Measurements from ENCODE around the gene SPAG17.

The SPAG17 gene

DNA sequence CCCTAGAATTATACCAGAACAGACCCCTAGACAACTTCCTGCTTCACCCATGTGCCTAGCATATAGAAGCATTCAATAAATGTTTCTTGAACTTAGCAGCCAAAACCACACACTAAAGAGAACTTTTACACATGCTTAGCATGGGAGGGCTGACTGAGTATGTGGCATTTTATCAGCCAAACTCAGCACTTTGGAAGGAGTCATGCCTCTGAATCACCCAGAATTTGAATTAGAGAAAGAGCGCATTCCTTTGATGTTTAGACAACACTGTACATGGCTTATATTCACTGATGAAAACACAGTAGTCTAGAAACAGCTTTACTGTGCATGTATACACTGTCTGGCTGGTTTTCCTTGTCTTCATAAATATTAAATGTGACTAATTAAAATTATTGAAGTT, 26.1 kb downstream of the SPAG17 start:
- DNase-seq (ENCODE audit: low read depth) = peak; percentile 81
- H3K4me3 ChIP-seq (ENCODE audit: low read depth, low read length) = no peak overlapping the region
- TF ChIP-seq, protein P1, sequence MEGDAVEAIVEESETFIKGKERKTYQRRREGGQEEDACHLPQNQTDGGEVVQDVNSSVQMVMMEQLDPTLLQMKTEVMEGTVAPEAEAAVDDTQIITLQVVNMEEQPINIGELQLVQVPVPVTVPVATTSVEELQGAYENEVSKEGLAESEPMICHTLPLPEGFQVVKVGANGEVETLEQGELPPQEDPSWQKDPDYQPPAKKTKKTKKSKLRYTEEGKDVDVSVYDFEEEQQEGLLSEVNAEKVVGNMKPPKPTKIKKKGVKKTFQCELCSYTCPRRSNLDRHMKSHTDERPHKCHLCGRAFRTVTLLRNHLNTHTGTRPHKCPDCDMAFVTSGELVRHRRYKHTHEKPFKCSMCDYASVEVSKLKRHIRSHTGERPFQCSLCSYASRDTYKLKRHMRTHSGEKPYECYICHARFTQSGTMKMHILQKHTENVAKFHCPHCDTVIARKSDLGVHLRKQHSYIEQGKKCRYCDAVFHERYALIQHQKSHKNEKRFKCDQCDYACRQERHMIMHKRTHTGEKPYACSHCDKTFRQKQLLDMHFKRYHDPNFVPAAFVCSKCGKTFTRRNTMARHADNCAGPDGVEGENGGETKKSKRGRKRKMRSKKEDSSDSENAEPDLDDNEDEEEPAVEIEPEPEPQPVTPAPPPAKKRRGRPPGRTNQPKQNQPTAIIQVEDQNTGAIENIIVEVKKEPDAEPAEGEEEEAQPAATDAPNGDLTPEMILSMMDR (IDR thresholded peaks at IDR 0.05; ENCODE audit: low read depth, low read length, missing control alignments) = no peak
- in situ Hi-C loops (cut with HindIII; ENCODE audit: low sequenced_read_pairs) = no loop called here

GRCh38 chr1:118157506-118157905, 27.5 kb downstream of the SPAG17 start:
- in situ Hi-C loops (cut with HindIII; ENCODE audit: low sequenced_read_pairs) = no loop called here
- DNase-seq (ENCODE audit: low read depth) = no peak
- H3K4me3 ChIP-seq (ENCODE audit: low read depth, low read length) = no peak overlapping the region
- TF ChIP-seq, protein P1 (IDR thresholded peaks at IDR 0.05; ENCODE audit: low read depth, low read length, missing control alignments) = no peak

- no peak overlapping the region for H3K4me3 ChIP-seq (ENCODE audit: low read depth, low read length)
- TF ChIP-seq, protein P1 (IDR thresholded peaks at IDR 0.05; ENCODE audit: low read depth, low read length, missing control alignments) = no peak
- DNase-seq (ENCODE audit: low read depth) = no peak
- in situ Hi-C loops (cut with HindIII; ENCODE audit: low sequenced_read_pairs) = no loop called here
Measured at GRCh38 chr1:118155106-118155505, 29.9 kb downstream of the SPAG17 start.

DNA sequence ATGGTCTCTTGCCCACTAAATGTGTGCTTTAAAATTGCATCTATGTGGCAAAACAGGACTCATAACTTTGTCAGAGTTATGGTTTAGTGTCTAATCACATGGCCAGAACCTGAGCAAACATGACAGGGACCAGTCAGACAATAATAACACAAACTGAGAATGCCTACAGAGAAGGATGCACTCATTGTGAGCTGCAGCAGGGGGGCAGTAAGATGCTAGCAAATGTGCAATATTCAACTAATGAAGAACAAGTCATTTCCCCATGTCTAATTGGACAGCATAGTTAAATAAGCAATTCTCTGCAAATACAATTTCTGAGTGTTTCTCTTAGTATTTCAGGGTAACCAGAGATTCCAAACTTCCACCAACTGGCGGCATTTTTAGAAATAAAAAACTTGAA, 30.8 kb downstream of the SPAG17 start:
- in situ Hi-C loops (cut with HindIII; ENCODE audit: low sequenced_read_pairs) = no loop called here
- DNase-seq (ENCODE audit: low read depth) = no peak
- TF ChIP-seq, protein P1 (IDR thresholded peaks at IDR 0.05; ENCODE audit: low read depth, low read length, missing control alignments) = peak; percentile 52
- no peak overlapping the region for H3K4me3 ChIP-seq (ENCODE audit: low read depth, low read length)

- TF ChIP-seq, protein P1 (IDR thresholded peaks at IDR 0.05; ENCODE audit: low read depth, low read length, missing control alignments) = peak; percentile 78
- in situ Hi-C loops (cut with HindIII; ENCODE audit: low sequenced_read_pairs) = no loop called here
- DNase-seq (ENCODE audit: low read depth) = peak; percentile 60
- no peak overlapping the region for H3K4me3 ChIP-seq (ENCODE audit: low read depth, low read length)
Measured at GRCh38 chr1:118151312-118151937, 33.6 kb downstream of the SPAG17 start.

DNA sequence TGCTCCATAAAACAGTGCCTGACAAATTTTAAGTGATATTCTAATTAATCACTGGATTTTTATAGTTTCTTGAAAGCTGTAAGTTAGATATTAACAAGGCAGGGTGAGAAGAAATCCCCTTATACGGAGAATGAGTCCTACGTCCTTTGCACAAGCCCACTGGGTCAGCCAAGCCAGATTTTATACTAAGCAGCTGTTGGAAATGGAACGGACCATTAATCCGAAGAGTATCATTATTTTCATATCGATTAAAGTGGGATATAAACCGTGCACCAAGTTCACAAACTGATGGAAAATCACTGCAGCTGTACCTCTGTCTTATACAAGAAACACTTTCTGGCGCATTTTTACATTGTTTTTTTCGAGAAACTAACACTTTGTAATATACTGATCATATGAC, 35.2 kb downstream of the SPAG17 start:
- in situ Hi-C loops (cut with HindIII; ENCODE audit: low sequenced_read_pairs) = no loop called here
- TF ChIP-seq, protein P1 (IDR thresholded peaks at IDR 0.05; ENCODE audit: low read depth, low read length, missing control alignments) = no peak
- H3K4me3 ChIP-seq (ENCODE audit: low read depth, low read length) = no peak overlapping the region
- no peak for DNase-seq (ENCODE audit: low read depth)
